HG02943 (cell line): ENCODE measurements around the gene SPACDR.

Experiments used
- ATAC-seq: cut with Tn5 transposase; IDR thresholded peaks from one replicate; pipeline ENCODE4 v1.9.1; 2021; ENCODE audit warnings: mild to moderate bottlenecking, low read depth, moderate library complexity; ENCODE audit not compliant: unreplicated experiment

Gene SPACDR

GRCh38 chr7:100419660-100420226, 44.3 kb downstream of the SPACDR start:
- ATAC-seq: no peak

GRCh38 chr7:100418930-100419659, 45.0 kb downstream of the SPACDR start:
- ATAC-seq: no peak

GRCh38 chr7:100415448-100415847, 48.6 kb downstream of the SPACDR start:
- no peak for ATAC-seq

GRCh38 chr7:100413889-100414288, 50.2 kb downstream of the SPACDR start:
- ATAC-seq: no peak

GRCh38 chr7:100413346-100413745, 50.7 kb downstream of the SPACDR start:
- no peak for ATAC-seq

- ATAC-seq: no peak
These were observed 53.0 kb downstream of the SPACDR start for GRCh38 chr7:100411101-100411500.

- ATAC-seq: no peak
These were observed 56.5 kb downstream of the SPACDR start for GRCh38 chr7:100407285-100408180.

- ATAC-seq: no peak
These were observed 57.3 kb downstream of the SPACDR start for GRCh38 chr7:100406767-100407166.
